GM18861 (cell line): Measurements from ENCODE around the gene NPTN.

Experiments
- ATAC-seq: cut with Tn5 transposase; IDR thresholded peaks from one replicate; pipeline ENCODE4 v1.9.1; 2021; ENCODE audit not compliant: unreplicated experiment

Gene NPTN

DNA sequence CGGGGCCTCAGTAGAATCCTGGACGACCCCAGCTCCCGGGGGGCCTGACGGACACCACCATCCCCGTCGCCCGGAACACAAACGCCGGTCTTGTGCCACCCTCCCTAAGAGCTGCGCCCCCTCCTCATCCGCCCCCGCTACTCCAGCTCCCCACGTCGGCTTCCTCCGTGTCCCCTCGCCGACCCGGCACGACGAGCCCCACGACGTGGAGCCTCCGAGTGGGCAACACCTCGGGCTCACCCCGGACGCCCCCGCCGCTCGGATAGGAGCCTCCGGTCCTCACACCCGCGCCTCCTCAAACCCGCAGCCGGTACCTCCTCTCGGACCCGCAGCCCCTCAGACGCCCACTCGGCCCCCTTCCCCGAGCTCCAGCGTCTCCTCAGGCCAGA lies 525 bp downstream of the NPTN start:
- ATAC-seq = no peak

- ATAC-seq = no peak
These were observed 1.1 kb downstream of the NPTN start for GRCh38 chr15:73631915-73632669.

GRCh38 chr15:73630921-73631362 lies 2.2 kb downstream of the NPTN start:
- no peak for ATAC-seq

- no peak for ATAC-seq
These were observed 3.3 kb downstream of the NPTN start for GRCh38 chr15:73629798-73630429.

DNA sequence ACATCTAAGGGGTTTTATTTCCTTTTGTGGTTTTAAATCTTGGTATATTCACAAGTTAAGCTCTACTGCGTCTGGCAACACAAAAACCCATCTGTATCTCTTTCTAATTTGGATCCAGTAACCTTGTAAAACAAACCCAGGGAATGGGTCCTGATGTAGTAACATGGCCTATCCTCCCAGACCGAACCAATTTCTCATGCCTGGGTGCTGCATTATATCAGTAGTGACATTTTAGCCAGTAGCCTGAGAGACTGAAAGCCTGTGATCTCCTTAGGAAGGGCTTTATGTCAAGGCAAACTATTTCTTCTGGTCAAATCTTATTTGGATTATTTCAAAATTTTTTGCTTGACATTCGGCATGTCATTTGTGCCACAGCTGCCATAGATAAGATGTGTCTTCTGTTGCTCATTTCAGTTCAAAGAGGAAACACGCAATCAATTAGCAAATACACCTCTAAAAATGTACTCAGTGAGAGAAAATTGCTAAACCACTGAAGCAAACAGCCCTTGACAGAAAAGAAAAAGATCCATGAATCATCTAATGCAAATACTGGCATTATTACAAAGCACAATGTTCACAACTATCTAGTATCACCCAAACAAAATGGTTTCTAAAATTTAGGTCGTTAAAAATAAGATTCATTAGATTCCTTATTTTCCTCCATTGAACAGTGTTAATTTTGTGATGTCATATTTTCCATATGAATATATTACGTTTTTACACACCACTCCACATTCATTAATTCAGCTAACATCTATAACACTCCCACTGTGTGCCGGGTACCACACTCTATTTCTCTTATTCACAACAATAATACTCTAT lies 4.0 kb downstream of the NPTN start:
- no peak for ATAC-seq

DNA sequence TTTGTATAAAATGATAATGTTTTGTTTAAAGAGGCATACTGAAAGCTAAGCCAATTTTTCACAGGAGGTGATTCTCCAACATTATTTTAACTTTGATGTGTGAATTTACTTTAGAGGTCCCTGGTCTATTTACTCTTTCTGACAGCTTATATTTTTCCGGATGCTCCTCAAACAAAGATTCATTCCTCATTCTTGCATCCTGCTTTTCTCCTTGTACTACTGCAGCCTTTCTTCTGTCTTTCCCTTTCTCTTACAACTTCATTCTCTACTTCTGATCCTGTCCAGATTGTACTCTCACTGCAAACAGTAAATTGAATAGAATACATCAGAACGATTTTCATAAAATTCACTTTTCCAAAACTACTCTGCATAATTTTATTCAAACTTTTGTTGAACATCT lies 5.1 kb downstream of the NPTN start:
- no peak for ATAC-seq

- ATAC-seq = no peak
These were observed 7.1 kb downstream of the NPTN start for GRCh38 chr15:73626072-73626471.

- no peak for ATAC-seq
These were observed 8.7 kb downstream of the NPTN start for GRCh38 chr15:73624530-73624929.

DNA sequence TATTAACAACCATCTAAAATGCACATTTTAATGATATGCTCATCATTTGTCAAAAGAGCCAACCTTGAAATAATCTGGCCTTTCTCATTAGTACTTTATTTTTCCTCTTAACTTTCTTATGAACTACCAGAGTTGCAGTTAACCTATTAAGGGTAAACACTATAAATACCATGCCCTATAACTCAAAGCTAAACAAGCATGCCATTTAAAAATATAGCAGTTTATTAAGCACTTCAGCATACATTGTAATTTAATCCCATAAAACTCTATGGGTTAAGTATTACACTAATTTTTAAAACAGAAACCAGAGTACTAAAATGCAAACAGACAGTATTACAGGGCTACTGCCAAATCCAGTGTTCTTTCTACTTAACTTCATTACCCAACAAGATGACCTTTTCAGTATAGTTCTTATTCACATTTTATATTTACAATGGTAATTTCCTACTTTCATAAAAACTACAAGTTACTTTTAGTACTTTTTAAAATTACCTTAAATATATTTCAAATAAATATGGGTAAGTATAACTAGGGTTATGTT lies 11.8 kb downstream of the NPTN start:
- ATAC-seq = no peak

GRCh38 chr15:73620078-73620477 lies 13.1 kb downstream of the NPTN start:
- ATAC-seq = no peak

- ATAC-seq = no peak
These were observed 15.3 kb downstream of the NPTN start for GRCh38 chr15:73617913-73618312.

DNA sequence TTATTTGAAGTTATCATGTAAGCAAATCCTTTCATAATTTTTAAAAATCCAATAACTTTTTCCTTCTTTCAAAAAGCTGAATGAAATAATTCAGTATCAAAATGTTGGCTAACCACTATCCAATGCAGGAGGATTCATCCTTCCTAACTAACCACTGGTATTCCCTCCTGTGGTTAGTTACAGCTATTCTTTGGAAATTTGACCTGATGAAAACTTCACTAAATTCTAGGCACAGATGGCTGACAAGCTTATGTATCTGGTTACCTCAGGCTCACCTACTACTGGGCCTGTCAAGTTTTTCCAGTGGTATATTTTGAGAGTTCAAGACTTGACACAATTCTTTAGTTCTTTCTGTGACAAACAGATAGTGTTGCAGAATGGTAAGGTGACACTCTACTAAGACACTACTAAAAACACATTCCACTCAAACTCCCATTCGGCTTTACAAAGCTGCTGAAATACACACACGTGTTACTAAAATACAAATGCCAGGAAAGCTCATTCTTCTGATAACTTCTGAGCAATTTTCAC lies 15.8 kb downstream of the NPTN start:
- no peak for ATAC-seq

GRCh38 chr15:73608941-73609340 lies 24.2 kb downstream of the NPTN start:
- ATAC-seq = no peak

DNA sequence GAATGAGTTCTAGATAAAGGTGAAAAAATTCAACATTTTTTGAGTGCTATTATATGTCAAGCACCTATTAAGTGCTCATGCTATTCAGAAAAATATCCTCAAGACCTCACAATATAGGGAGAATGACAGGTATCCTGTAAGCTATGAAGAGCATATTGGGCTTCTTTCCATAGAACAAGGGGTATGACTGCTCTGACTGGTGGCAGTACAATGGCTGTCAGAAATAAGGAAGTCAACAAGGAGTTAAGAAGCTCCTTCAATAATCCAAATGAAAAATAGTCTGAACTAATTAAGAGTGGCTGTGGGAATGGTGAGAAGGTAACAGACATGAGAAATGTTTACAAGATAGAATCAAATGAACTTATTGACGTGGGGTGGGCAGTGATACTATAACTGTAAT lies 24.7 kb downstream of the NPTN start:
- ATAC-seq = no peak

DNA sequence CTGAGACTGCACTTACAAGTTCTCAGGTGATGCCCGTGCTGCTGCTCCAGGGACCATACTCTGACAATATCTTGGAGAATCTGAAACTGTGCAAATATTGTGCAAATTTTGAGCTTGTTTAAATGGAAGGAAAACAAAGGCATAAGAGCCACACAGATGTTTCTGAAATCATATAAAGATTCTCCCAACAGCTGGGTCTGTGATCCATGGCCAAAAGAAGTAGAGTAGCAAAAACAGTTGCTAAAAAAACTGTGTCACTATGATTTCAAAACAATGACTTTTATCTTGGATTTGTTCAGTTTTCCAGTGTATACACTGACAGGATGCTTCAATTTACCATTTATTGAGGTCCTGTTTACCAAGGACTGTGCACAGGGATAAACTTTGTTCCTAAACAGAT lies 25.3 kb downstream of the NPTN start:
- no peak for ATAC-seq

GRCh38 chr15:73607405-73607804 lies 25.8 kb downstream of the NPTN start:
- ATAC-seq = no peak

DNA sequence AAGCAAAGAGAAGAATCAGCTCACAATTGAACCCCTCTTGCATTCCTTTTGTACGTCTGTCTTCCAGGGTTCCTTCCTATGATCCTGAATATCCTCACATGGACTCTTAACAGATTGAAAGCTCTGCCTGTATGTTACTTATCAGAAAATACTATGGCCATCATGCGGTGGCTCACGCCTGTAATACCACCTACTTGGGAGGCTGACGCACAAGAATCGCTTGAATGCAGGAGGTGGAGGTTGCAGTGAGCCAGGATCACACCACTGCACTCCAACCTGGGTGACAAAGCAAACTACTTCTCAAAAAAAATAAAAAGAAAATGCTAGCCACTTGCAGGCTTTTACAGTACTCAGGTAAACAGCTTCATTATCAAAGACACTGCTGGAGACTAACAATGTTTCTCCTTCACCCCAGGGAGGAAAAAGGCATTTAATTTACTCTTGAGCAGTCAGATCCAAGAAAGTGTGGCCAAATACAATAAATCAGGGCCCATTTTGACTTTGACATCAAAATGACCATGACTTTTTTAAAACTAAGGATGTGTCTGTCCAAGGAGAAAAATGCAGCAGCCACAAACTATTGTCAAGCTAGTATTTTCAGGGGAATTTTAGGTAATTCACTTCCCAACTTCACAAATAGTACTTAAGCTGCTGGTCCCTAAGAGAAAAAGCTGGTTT lies 27.3 kb downstream of the NPTN start:
- ATAC-seq = no peak

DNA sequence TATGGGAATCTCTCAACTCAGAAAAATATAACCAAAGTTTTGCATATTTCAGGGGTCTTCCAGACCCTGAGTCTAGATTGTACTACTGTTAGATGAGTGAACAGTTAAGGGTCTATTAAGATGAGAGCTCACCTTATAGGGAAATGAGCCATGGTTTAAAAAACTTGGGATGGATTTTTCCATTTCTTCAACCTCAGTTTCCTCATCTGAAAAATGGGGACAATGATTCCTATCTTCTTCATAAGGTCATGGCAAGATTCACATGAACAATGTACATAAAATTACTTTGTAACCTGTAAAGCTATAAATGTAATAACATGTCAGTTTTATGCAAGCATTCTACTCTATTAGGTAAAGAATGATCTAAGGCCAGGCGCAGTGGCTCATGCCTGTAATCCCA lies 28.7 kb downstream of the NPTN start:
- ATAC-seq = no peak

GRCh38 chr15:73602992-73603391 lies 30.2 kb downstream of the NPTN start:
- ATAC-seq = no peak

GRCh38 chr15:73602446-73602843 lies 30.7 kb downstream of the NPTN start:
- no peak for ATAC-seq
